DMS 273 (cell line): Measurements from ENCODE around the gene CD207.
A peak's percentile ranks its signal among the peaks of the same experiment; 100 is the strongest.

Source experiments
- DNase-seq: peaks from one replicate; lab custom pipeline; 2025; ENCODE audit not compliant: unreplicated experiment; lab: John Stamatoyannopoulos, UW

Gene CD207

DNA sequence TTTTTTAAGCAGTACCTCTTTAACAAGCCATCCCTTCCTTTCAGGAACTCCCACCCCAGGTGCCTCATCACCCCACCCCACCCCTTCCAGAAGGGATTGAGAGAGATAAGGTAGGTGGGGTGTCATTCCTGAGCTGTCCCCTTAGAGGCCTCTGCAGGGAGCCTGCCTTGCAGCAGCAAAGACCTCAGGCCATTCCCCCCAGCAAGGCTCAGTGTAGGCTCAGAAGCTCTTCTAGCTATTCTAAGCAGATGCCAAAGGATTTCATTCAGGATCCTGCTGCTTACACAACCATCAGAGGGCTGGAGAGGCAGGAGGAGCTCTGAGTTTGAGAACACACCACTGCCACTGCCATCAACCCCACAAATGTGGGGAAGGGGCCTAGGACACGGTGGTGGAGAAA lies 39.4 kb downstream of the CD207 start:
- no peak for DNase-seq

DNA sequence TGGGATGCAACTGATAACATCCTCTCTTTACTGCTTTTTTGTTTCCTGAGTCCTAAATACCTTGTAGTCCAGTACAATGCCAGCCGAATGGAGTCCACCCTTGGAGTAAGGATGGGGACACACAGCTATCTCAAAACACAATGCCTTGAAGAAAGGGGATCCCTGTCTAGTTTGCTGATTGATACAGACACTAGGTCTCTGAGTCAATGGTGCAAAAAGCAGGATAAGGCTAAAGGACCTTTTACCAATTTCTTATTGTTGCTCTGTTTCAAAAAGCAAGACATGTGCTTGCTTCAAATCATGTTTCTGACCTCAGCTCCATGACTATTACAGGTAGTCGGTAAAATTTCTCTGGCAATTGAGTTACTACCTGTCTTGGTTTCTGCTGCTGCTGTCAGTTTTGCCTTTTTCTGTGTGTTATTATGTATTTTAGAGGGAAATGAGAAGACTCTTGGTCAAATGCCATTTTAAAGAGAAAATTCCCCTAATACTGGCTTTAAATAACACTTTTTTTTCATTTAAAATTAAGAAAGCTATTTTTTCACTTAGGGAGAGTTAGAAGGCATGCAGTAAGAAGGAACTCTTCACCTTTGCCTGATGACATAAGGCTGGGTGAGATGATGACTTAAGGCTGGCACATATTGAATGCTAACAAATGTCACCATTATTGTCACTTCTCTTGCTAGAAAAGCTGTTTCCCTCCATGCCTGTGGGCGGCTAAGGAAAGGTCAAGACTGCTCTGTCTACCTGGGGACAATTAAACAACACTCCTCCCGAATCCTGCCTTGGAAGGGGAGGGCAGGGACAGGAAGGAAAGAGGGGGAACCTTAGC lies 40.2 kb downstream of the CD207 start:
- no peak for DNase-seq

DNA sequence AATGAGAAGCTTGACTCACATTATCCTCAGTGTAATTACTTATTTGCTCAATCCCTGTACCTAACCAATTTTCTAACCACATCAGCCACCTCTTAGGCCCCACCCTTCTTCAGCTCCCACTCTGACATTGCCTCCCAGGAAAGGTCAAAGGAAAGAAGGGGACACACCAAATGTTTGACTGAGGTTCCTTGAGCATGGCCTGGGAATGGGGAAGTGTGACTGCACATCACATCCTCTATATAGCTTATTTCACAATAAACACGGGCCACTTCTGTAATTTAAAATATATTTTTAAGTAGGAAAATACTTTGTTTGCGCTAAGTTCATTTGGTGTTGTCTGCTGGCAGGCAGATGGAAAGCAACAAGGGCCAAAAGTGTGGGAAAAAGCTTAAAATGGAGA lies 42.2 kb downstream of the CD207 start:
- no peak for DNase-seq

GRCh38 chr2:70790136-70790828 lies 45.3 kb downstream of the CD207 start, which contains the start of gene FIGLA:
Gene FIGLA, minus strand, starts transcription at chr2:70790643. Its CDS starts 5 bp downstream, at chr2:70790638.
- no peak for DNase-seq

DNA sequence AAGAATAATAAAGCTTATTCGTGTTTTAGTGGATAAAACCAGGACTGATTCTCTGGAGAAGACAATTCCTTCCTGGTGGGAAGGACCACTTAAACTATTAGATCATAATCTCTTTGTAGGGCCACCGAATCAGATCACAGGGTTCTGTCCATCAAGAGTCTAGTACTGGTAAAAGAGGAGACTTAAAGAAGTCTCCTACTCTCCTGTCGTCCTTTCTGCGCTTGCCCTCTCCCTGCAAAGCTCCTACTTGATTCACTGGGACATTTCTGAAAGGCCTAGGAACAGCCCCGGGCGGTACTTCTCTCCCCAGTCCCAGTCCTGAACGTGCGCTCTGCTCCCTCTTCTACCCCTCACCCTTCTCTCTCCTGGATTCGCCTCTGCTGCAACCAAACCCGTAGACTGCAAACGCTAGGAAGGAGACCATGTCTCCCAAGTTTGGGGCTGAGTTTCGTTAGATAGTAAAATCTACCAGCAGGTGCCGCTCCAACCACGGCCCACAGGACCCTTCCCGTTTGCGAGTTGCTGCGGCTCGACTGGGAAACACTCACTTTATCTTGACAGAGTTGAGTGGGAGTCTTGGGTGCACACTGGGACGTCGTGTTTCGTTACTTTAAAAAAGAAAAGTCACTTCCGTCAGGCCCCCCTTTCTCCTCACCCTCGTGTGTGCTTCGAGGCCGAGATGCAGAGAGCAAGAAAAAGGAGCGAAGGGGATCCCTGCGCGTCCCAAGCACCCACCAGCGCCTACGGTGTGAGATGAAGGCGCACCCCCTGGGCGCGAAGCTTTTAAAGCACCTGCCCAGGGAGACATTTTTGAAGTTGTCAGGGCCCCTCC lies 46.1 kb downstream of the CD207 start:
- DNase-seq: peak; percentile 91

- DNase-seq: peak; percentile 87
These were observed 50.3 kb downstream of the CD207 start for GRCh38 chr2:70785137-70785911.

GRCh38 chr2:70784320-70784719 lies 51.3 kb downstream of the CD207 start:
- DNase-seq: no peak
